Tibial artery (tissue), 4 donors: ENCODE results near the gene MEAK7.

Experiments used
- DNase-seq, 2 donors: peaks; one replicate each; pipeline ENCODE4 v3.0.0-alpha.2; 2019
- H3K27ac ChIP-seq, 2 donors: fragments of 200-600 bp; sonication (generic) in 1 of 2; 1 replicate in 1 of 2; 2 replicates in 1 of 2; pipeline ENCODE4 v1.5.1; 2018 to 2019; ENCODE audit warnings: mild to moderate bottlenecking in 1 of 2
- H3K27me3 ChIP-seq, 2 donors: fragments of 200-600 bp; sonication (generic) in 1 of 2; one replicate each; pipeline versions ENCODE4 v1.5.1 to v1.6.0; 2016 to 2019
- H3K36me3 ChIP-seq, 3 donors: fragments of 200-600 bp; sonication (generic) in 2 of 3; one replicate each; pipeline ENCODE4 v1.5.1; 2016 to 2019; ENCODE audit warnings: mild to moderate bottlenecking in 2 of 3
- H3K4me1 ChIP-seq, 4 donors: fragments of 200-600 bp; sonication (generic) in 2 of 4; 1 replicate in 3 of 4; 2 replicates in 1 of 4; pipeline ENCODE4 v1.5.1; 2016 to 2019
- H3K4me3 ChIP-seq, 2 donors: fragments of 200-600 bp; sonication (generic) in 1 of 2; 1 replicate in 1 of 2; 2 replicates in 1 of 2; pipeline ENCODE4 v1.5.1; 2018 to 2019; ENCODE audit warnings: mild to moderate bottlenecking in 2 of 2
- H3K9me3 ChIP-seq, 3 donors: fragments of 200-600 bp; sonication (generic) in 1 of 3; one replicate each; pipeline ENCODE4 v1.5.1; 2016 to 2019
- intact Hi-C: fragments of 100-400 bp; cut with DNase I; formaldehyde crosslinking; loops from one replicate; pipeline ENCODE4 v1.15.0; 2023; ENCODE audit warnings: low total_unique reads
- TF ChIP-seq, protein P1 (sequence below), 2 experiments: fragments of 200-600 bp in 1 of 2; fragments of 450-650 bp in 1 of 2; IDR thresholded peaks; one replicate each; pipeline ENCODE4 v1.5.1; 2017 to 2019; ENCODE audit warnings: antibody characterized with exemption in 2 of 2, mild to moderate bottlenecking in 1 of 2, moderate library complexity in 1 of 2

Gene MEAK7

DNA sequence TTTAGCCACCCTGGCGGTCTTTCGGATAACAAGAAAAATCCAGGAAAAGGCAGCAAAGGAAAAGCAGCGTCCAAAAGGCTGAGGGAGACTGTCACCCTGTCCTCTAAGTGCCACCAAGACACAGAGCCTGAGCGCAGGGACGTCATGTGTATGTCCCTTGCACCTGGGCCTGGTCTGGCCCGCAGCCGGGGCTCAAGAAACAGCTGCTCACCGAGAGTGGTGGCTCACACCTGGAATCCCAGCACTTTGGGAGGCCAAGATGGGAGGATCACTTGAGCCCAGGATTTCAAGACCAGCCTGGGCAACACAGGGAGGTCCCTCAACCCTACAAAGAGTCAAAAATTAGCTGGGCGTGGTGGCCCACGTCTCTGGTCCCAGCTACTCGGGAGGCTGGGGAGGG, 9.2 kb upstream of the MEAK7 start:
- intact Hi-C loops, result loop anchor here (2.0 to 5.0 kb wide), 3 partner anchors 107 to 224 kb away; no protein-coding TSS in a partner anchor
- Histone ChIP-seq H3K27ac (no peak overlapping the region), H3K27me3 (no peaks in the 10 kb centered on the region), H3K4me1 (peaks cover 0 to 4% (median 0%) of the 10 kb centered on the region in 4 donors), H3K36me3 (no peaks in the 10 kb centered on the region), H3K9me3 (no peaks in the 10 kb centered on the region), H3K4me3 (no peak overlapping the region)
- TF ChIP-seq, protein P1, sequence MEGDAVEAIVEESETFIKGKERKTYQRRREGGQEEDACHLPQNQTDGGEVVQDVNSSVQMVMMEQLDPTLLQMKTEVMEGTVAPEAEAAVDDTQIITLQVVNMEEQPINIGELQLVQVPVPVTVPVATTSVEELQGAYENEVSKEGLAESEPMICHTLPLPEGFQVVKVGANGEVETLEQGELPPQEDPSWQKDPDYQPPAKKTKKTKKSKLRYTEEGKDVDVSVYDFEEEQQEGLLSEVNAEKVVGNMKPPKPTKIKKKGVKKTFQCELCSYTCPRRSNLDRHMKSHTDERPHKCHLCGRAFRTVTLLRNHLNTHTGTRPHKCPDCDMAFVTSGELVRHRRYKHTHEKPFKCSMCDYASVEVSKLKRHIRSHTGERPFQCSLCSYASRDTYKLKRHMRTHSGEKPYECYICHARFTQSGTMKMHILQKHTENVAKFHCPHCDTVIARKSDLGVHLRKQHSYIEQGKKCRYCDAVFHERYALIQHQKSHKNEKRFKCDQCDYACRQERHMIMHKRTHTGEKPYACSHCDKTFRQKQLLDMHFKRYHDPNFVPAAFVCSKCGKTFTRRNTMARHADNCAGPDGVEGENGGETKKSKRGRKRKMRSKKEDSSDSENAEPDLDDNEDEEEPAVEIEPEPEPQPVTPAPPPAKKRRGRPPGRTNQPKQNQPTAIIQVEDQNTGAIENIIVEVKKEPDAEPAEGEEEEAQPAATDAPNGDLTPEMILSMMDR (IDR thresholded peaks at IDR 0.05), result no peak
- DNase-seq, result peak in 1 of 2 donors; percentile 5

DNA sequence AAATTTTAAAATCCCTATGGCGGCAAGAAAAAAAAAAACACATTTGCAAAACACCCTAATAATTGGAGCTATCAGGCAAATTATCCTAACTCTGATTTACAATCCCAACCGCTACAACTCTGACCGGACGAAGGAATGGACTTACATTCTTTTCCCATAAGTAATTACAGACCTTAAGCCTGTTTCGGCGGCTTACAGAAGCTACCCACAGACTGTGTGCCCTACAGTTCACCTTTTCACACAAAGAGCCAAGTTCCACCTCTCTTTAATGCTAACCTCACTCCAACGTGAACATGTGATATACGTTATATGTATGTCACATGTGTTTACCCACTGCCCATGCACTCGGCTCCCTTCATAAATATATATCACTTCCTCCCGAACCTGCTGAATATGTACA, 8.7 kb upstream of the MEAK7 start:
- intact Hi-C loops, result loop anchor here (2.0 to 5.0 kb wide), 3 partner anchors 108 to 224 kb away; no protein-coding TSS in a partner anchor
- no peak overlapping the region for H3K27ac ChIP-seq
- DNase-seq, result peak in 1 of 2 donors; percentile 14

DNA sequence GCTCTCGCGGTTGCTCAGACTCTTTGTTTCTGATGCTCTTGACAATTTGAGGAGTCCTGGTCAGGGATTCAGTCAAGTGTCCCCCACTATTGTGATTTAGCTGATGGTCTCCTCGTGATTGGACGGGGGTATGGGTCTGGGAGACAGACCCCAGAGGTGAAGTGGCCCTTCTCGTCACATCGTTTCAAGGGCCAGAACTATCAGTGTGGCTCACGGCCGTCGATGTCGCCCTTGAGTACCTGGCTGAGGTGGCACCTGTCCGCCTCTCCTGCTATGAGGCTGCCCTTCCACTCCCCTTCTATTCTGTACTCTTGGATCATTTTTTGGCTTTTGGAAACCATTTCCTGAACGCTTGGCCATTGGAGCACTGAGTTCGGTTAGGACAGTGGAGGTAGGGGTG, 7.4 kb upstream of the MEAK7 start:
- peaks cover 0 to 4% (median 0%) of the 10 kb centered on the region in 4 donors for H3K4me1 ChIP-seq

More for the DNA sequence above, 8.7 kb upstream of the MEAK7 start:
- TF ChIP-seq, protein P1 (IDR thresholded peaks at IDR 0.05), result no peak
- H3K36me3 ChIP-seq, result no peaks in the 10 kb centered on the region
- peaks cover 0 to 4% (median 0%) of the 10 kb centered on the region in 4 donors for H3K4me1 ChIP-seq
- no peaks in the 10 kb centered on the region for H3K27me3 ChIP-seq
- H3K4me3 ChIP-seq, result no peak overlapping the region
- H3K9me3 ChIP-seq, result no peaks in the 10 kb centered on the region

DNA sequence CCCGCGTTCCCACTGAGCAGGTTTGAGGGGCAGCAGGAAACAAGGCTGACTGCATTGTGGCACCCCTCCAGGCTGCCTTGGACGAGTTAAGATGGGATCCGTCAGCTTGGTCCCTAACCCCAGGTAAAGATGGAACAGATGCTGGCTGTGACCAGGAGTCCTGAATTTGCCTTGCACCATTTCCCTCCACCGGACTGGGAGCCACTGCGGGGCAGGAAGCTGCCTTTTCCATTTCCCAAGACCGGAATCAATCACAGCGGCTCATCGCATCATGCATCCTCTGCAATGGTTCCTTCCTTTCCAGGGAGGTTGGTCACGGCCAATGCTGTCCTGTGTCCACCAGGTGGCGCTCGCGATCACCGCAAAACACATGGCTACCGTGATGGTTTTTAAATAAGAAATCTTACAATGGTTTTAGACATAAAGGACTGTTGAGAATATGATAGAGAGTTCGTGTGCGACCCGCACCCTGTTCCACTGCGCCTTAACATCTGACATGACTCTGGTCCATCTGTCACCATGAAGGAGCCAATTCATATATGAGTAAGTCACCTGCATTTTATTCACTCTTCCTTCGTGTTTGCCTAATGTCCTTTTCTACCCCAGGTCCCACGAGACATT, 6.8 kb upstream of the MEAK7 start:
- intact Hi-C loops, result loop anchor here (5.0 kb wide), 2 partner anchors 211 to 226 kb away; no protein-coding TSS in a partner anchor
- H3K4me1 ChIP-seq, result peaks cover 0 to 4% (median 2%) of the 10 kb centered on the region in 4 donors
- TF ChIP-seq, protein P1 (IDR thresholded peaks at IDR 0.05), result peak; percentile 93 to 96
- DNase-seq, result peak; percentile 83 to 89
- H3K27ac ChIP-seq, result no peak overlapping the region
- no peaks in the 10 kb centered on the region for H3K9me3 ChIP-seq
- H3K36me3 ChIP-seq, result no peaks in the 10 kb centered on the region
- H3K4me3 ChIP-seq, result no peak overlapping the region
- H3K27me3 ChIP-seq, result no peaks in the 10 kb centered on the region

More for the DNA sequence above, 7.4 kb upstream of the MEAK7 start:
- Histone ChIP-seq H3K27me3 (no peaks in the 10 kb centered on the region), H3K9me3 (no peaks in the 10 kb centered on the region), H3K4me3 (no peak overlapping the region), H3K27ac (no peak overlapping the region), H3K36me3 (no peaks in the 10 kb centered on the region)
- TF ChIP-seq, protein P1 (IDR thresholded peaks at IDR 0.05), result no peak
- intact Hi-C loops, result loop anchor here (2.0 to 5.0 kb wide), 3 partner anchors 109 to 225 kb away; no protein-coding TSS in a partner anchor
- peak; percentile 18 to 64 for DNase-seq

DNA sequence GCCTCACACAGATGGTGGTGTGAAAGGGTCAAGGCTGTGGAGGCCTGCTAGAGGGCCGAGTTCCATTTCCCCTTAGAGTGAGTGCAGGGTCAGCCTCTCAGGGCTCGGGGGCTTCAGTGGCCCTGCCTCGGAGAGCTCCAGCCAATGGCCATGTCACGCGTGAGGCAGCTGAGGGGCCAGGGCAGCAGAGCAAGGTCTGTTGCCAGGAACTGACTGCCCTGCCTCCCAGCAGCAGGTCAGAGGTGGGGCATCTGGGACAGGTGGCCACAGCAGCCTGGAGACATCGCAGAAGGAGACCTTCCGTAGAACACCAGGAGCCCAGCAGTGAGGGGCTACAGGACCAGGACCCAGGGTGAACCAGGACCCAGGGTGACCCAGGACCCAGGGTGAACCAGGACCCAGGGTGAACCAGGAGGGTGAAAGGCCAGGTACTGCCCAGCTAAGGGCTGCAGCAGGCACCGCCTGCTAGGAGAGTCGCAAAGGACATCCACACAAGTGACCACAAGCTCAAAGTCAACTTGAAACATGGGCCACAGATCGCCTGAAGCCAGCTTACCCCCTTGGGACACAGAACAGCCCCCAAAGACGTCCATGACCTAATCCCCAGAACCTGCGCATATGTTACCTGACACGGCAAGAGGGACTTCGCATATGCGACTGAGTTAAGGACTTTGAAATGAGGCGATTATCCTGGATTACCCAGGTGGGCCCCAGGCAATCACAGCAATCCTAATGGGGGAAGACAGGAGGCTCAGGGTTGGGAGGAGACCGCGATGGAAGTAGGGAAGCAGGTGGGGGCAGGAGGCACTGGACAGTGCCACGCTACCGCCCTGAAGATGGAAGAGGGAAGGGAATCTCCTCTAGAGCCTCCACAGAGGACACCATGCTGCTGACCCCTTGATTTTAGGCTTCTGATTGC, 4.8 kb upstream of the MEAK7 start:
- no peaks in the 10 kb centered on the region for H3K9me3 ChIP-seq
- no peak overlapping the region for H3K27ac ChIP-seq
- H3K4me1 ChIP-seq, result peaks cover 0 to 19% (median 12%) of the 10 kb centered on the region in 4 donors
- peak in 1 of 2 donors; percentile 48 for DNase-seq
- no peaks in the 10 kb centered on the region for H3K27me3 ChIP-seq
- TF ChIP-seq, protein P1 (IDR thresholded peaks at IDR 0.05), result no peak
- intact Hi-C loops, result no loop called here
- H3K4me3 ChIP-seq, result no peak overlapping the region
- no peaks in the 10 kb centered on the region for H3K36me3 ChIP-seq
